Common myeloid progenitor, CD34-positive (primary cell): ENCODE data around the gene CLHC1.

Experiments used
- CTCF ChIA-PET: fragments of 350-600 bp; sonication (Branson Sonifier 250); formaldehyde crosslinking; loops from one replicate; lab custom pipeline; 2021; ENCODE audit warnings: antibody characterized with exemption; lab: Charles Lee
- POLR2A ChIA-PET: fragments of 350-600 bp; sonication (Branson Sonifier 250); formaldehyde crosslinking; loops from one replicate; lab custom pipeline; 2021; ENCODE audit warnings: antibody characterized with exemption; lab: Charles Lee
- DNase-seq, 3 donors: peaks; one replicate each; pipeline versions ENCODE4 v3.0.0 to v3.0.0-alpha.2; 2013
- H3K27ac ChIP-seq, 2 experiments: 1 replicate in 1 of 2; 2 replicates in 1 of 2; pipeline ENCODE4 v1.7.0; 2013; ENCODE audit warnings: inconsistent platforms in 2 of 2, low read length in 2 of 2, mild to moderate bottlenecking in 2 of 2, low read depth in 1 of 2, moderate library complexity in 1 of 2; ENCODE audit not compliant: severe bottlenecking in 2 of 2, insufficient read depth in 1 of 2, poor library complexity in 1 of 2
- H3K27me3 ChIP-seq, 5 experiments: replicated peaks in 2 of 5; 1 replicate in 3 of 5; 2 replicates in 2 of 5; pipeline versions ENCODE4 v1.6.1 to v1.7.0; 2013; ENCODE audit warnings: low read length in 4 of 5, mild to moderate bottlenecking in 2 of 5, moderate library complexity in 2 of 5, inconsistent platforms in 1 of 5; ENCODE audit not compliant: insufficient read depth in 5 of 5, control insufficient read depth in 4 of 5
- H3K36me3 ChIP-seq, 4 experiments: 1 replicate in 2 of 4; 2 replicates in 2 of 4; pipeline versions ENCODE4 v1.6.1 to v1.7.0; 2013; ENCODE audit warnings: low read length in 3 of 4, control low read depth in 1 of 4, mild to moderate bottlenecking in 1 of 4; ENCODE audit not compliant: control insufficient read depth in 4 of 4, insufficient read depth in 4 of 4
- H3K4me1 ChIP-seq, 4 experiments: 1 replicate in 3 of 4; 2 replicates in 1 of 4; pipeline versions ENCODE4 v1.6.1 to v1.7.1; 2013; ENCODE audit warnings: low read length in 3 of 4, mild to moderate bottlenecking in 3 of 4, control low read depth in 1 of 4, inconsistent platforms in 1 of 4, moderate library complexity in 1 of 4; ENCODE audit not compliant: control insufficient read depth in 4 of 4, insufficient read depth in 4 of 4; ENCODE audit errors: control extremely low read depth in 1 of 4
- H3K4me3 ChIP-seq, 7 experiments: 1 replicate in 4 of 7; 2 replicates in 3 of 7; pipeline versions ENCODE4 v1.5.1 to v1.7.0; 2013; ENCODE audit warnings: mild to moderate bottlenecking in 7 of 7, low read length in 6 of 7, moderate library complexity in 6 of 7, inconsistent platforms in 2 of 7, low read depth in 2 of 7, control low read depth in 1 of 7; ENCODE audit not compliant: insufficient read depth in 4 of 7, control insufficient read depth in 1 of 7; ENCODE audit errors: extremely low read depth in 1 of 7
- H3K9me3 ChIP-seq, 5 experiments: 1 replicate in 4 of 5; 2 replicates in 1 of 5; pipeline versions ENCODE4 v1.6.1 to v1.7.1; 2013; ENCODE audit warnings: low read length in 4 of 5, mild to moderate bottlenecking in 2 of 5, inconsistent platforms in 1 of 5, low read depth in 1 of 5, moderate library complexity in 1 of 5; ENCODE audit not compliant: control insufficient read depth in 4 of 5, insufficient read depth in 2 of 5; ENCODE audit errors: control extremely low read depth in 1 of 5
- WGBS: methylation state at CpG from one replicate; pipeline ENCODE4 v1.1.5; 2013; ENCODE audit not compliant: insufficient coverage; 5-methylcytosine and 5-hydroxymethylcytosine counted together

The CLHC1 gene

GRCh38 chr2:55225481-55226020 lies 6.5 kb downstream of the CLHC1 start:
- ChIA-PET POLR2A (no interaction called here), CTCF (interaction anchor here (0.7 to 1.4 kb wide), 2 partner anchors 9 to 10 kb away, joined by 4 read pairs; no protein-coding TSS in a partner anchor)
- 88% methylated on average over 19 of the region's 19 CpGs for WGBS
- Histone ChIP-seq H3K27me3 (no peaks in the 10 kb centered on the region), H3K36me3 (peaks cover 0 to 7% (median 0%) of the 10 kb centered on the region in 4 experiments), H3K27ac (no peak overlapping the region), H3K9me3 (no peaks in the 10 kb centered on the region), H3K4me3 (no peak overlapping the region), H3K4me1 (peaks cover 3 to 18% (median 14%) of the 10 kb centered on the region in 4 experiments)
- DNase-seq: no peak

GRCh38 chr2:55224761-55225261 lies 7.3 kb downstream of the CLHC1 start:
- no peak for DNase-seq
- no peak overlapping the region for H3K4me3 ChIP-seq
- POLR2A ChIA-PET: interaction anchor here (0.5 to 1.9 kb wide), 2 partner anchors 8 to 1259 kb away, joined by 3 to 9 read pairs; partner anchors contain the start of genes CLHC1 and RPS27A
- no peak overlapping the region for H3K27ac ChIP-seq
- peaks cover 0 to 10% (median 0%) of the 10 kb centered on the region in 4 experiments for H3K36me3 ChIP-seq
- H3K4me1 ChIP-seq: peaks cover 3 to 18% (median 14%) of the 10 kb centered on the region in 4 experiments
- no peaks in the 10 kb centered on the region for H3K27me3 ChIP-seq
- CTCF ChIA-PET: interaction anchor here (1.1 to 1.6 kb wide), 4 partner anchors 8 to 39 kb away, joined by 3 to 6 read pairs (median 4); partner anchors contain the start of genes CLHC1 and RPS27A
- no peaks in the 10 kb centered on the region for H3K9me3 ChIP-seq
- 94% methylated on average over 18 of the region's 19 CpGs for WGBS

- whole genome bisulfite sequencing: 96% methylated on average over 25 of the region's 25 CpGs
- Histone ChIP-seq H3K27me3 (no peaks in the 10 kb centered on the region), H3K27ac (peak overlapping the region in 1 of 2 experiments; percentile 80), H3K4me1 (peaks cover 3 to 18% (median 13%) of the 10 kb centered on the region in 4 experiments), H3K4me3 (peak overlapping the region in 2 of 7 experiments; percentile 80 to 82), H3K36me3 (peaks cover 0 to 10% (median 0%) of the 10 kb centered on the region in 4 experiments), H3K9me3 (no peaks in the 10 kb centered on the region)
- ChIA-PET POLR2A (interaction anchor here (0.5 to 1.9 kb wide), 2 partner anchors 9 to 1259 kb away, joined by 3 to 9 read pairs; partner anchors contain the start of genes CLHC1 and RPS27A), CTCF (interaction anchor here (0.6 to 1.6 kb wide), 5 partner anchors 8 to 251 kb away, joined by 3 to 6 read pairs (median 3); partner anchors contain the start of genes CLHC1 and RPS27A)
- DNase-seq: peak in 2 of 3 donors; percentile 13 to 22
These were observed 7.9 kb downstream of the CLHC1 start for GRCh38 chr2:55223958-55224760.

- Histone ChIP-seq H3K4me3 (no peak overlapping the region), H3K36me3 (no peaks in the 10 kb centered on the region), H3K4me1 (no peaks in the 10 kb centered on the region), H3K27ac (no peak overlapping the region), H3K27me3 (no peaks in the 10 kb centered on the region), H3K9me3 (no peaks in the 10 kb centered on the region)
- ChIA-PET POLR2A (no interaction called here), CTCF (no interaction called here)
- DNase-seq: no peak
These were observed 18.3 kb downstream of the CLHC1 start for GRCh38 chr2:55213822-55214221.

- CTCF ChIA-PET: no interaction called here
- Histone ChIP-seq H3K4me3 (no peak overlapping the region), H3K27me3 (no peaks in the 10 kb centered on the region), H3K4me1 (no peaks in the 10 kb centered on the region), H3K27ac (no peak overlapping the region), H3K9me3 (peaks cover 0 to 17% (median 2%) of the 10 kb centered on the region in 5 experiments), H3K36me3 (peaks cover 0 to 19% (median 4%) of the 10 kb centered on the region in 4 experiments)
- POLR2A ChIA-PET: no interaction called here
- WGBS: no CpG with 5 or more reads among the region's 2 CpGs
- DNase-seq: no peak
These were observed 27.1 kb downstream of the CLHC1 start for GRCh38 chr2:55204950-55205349.

GRCh38 chr2:55204536-55204935 lies 27.6 kb downstream of the CLHC1 start:
- ChIA-PET POLR2A (no interaction called here), CTCF (interaction anchor here (0.7 kb wide), 1 partner anchor 155 kb away, joined by 3 read pairs; no protein-coding TSS in a partner anchor)
- Histone ChIP-seq H3K27me3 (no peaks in the 10 kb centered on the region), H3K36me3 (peaks cover 0 to 23% (median 5%) of the 10 kb centered on the region in 4 experiments), H3K4me1 (no peaks in the 10 kb centered on the region), H3K4me3 (no peak overlapping the region), H3K27ac (no peak overlapping the region), H3K9me3 (peaks cover 0 to 21% (median 4%) of the 10 kb centered on the region in 5 experiments)
- no peak for DNase-seq
- WGBS: 100% methylated on average over 1 of the region's 3 CpGs
